Neural progenitor cell (in vitro differentiated cells): Measurements from ENCODE around the gene BRINP2. TPM values are rescaled to one million over a fixed set of nuclear protein-coding genes. Genes with fewer than 3 reads are reported as not detected.

Experiments used
- DNase-seq: peaks from one replicate; pipeline ENCODE4 v3.0.0-alpha.2; 2016; ENCODE audit warnings: low spot score
- H2AFZ ChIP-seq: fragments of 200-600 bp; sonication (generic); replicated peaks from 2 replicates; pipeline ENCODE4 v1.6.1; 2016; ENCODE audit warnings: antibody characterized with exemption
- H3F3A ChIP-seq: fragments of 200-600 bp; sonication (generic); 2 replicates; pipeline ENCODE4 v1.6.1; 2016; ENCODE audit warnings: antibody characterized with exemption, low read depth
- H3K27ac ChIP-seq: fragments of 200-600 bp; sonication (generic); 2 replicates; pipeline ENCODE4 v1.5.1; 2016; ENCODE audit warnings: mild to moderate bottlenecking
- H3K27me3 ChIP-seq: fragments of 200-600 bp; sonication (generic); 2 replicates; pipeline ENCODE4 v1.6.1; 2016; ENCODE audit warnings: mild to moderate bottlenecking, moderate library complexity
- H3K36me3 ChIP-seq: fragments of 200-600 bp; sonication (generic); 2 replicates; pipeline ENCODE4 v1.5.1; 2016
- H3K4me1 ChIP-seq: fragments of 200-600 bp; sonication (generic); 2 replicates; pipeline ENCODE4 v1.6.1; 2016; ENCODE audit warnings: mixed run types
- H3K4me2 ChIP-seq: fragments of 200-600 bp; sonication (generic); 2 replicates; pipeline ENCODE4 v1.6.1; 2016
- H3K4me3 ChIP-seq: fragments of 200-600 bp; sonication (generic); 2 replicates; pipeline ENCODE4 v1.5.1; 2016
- H3K79me2 ChIP-seq: fragments of 200-600 bp; sonication (generic); 2 replicates; pipeline ENCODE4 v1.6.1; 2016; ENCODE audit warnings: low read depth
- H3K9ac ChIP-seq: fragments of 200-600 bp; sonication (generic); 2 replicates; pipeline ENCODE4 v1.6.1; 2016
- H3K9me3 ChIP-seq: fragments of 200-600 bp; sonication (generic); 2 replicates; pipeline ENCODE4 v1.5.1; 2016; ENCODE audit warnings: low read depth
- H4K20me1 ChIP-seq: fragments of 200-600 bp; sonication (generic); 2 replicates; pipeline ENCODE4 v1.6.1; 2016; ENCODE audit warnings: low read depth
- H3K27ac Mint-ChIP-seq: 3 replicates; pipeline ENCODE4 v1.8.0; 2021; ENCODE audit warnings: mixed read lengths
- H3K27me3 Mint-ChIP-seq: 2 replicates; pipeline ENCODE4 v1.8.0; 2022; ENCODE audit warnings: low read depth, mild to moderate bottlenecking, inconsistent platforms, moderate library complexity, mixed read lengths; ENCODE audit not compliant: insufficient read depth
- H3K36me3 Mint-ChIP-seq: 3 replicates; pipeline ENCODE4 v1.8.0; 2021; ENCODE audit warnings: mixed read lengths
- H3K4me1 Mint-ChIP-seq: 3 replicates; pipeline ENCODE4 v1.8.0; 2021; ENCODE audit warnings: mixed read lengths
- H3K4me3 Mint-ChIP-seq: 3 replicates; pipeline ENCODE4 v1.8.0; 2021; ENCODE audit warnings: mild to moderate bottlenecking, moderate library complexity, mixed read lengths
- H3K9me3 Mint-ChIP-seq: 3 replicates; pipeline ENCODE4 v1.8.0; 2020; ENCODE audit warnings: mixed read lengths
- CTCF ChIP-seq: fragments of 200-600 bp; sonication (generic); IDR thresholded peaks from 2 replicates; pipeline ENCODE4 v1.5.1; 2017; ENCODE audit warnings: antibody characterized with exemption, mild to moderate bottlenecking
- EZH2 ChIP-seq: fragments of 200-600 bp; sonication (generic); IDR thresholded peaks from 2 replicates; pipeline ENCODE4 v1.6.1; 2017; ENCODE audit warnings: antibody characterized with exemption, mild to moderate bottlenecking, moderate library complexity
- EZH2phosphoT487 ChIP-seq: fragments of 200-600 bp; sonication (generic); IDR thresholded peaks from 2 replicates; pipeline ENCODE4 v1.6.1; 2017; ENCODE audit warnings: antibody characterized with exemption
- total RNA-seq: library from RNA; depleted of rRNA; stranded (reverse); fragments of >200 nt; gene quantifications from 2 replicates; pipeline ENCODE4 v1.2.3, GENCODE V29; 2015; ENCODE audit warnings: low replicate concordance

Gene BRINP2
- total RNA-seq, 1 donor from 2014 or later = not detected

DNA sequence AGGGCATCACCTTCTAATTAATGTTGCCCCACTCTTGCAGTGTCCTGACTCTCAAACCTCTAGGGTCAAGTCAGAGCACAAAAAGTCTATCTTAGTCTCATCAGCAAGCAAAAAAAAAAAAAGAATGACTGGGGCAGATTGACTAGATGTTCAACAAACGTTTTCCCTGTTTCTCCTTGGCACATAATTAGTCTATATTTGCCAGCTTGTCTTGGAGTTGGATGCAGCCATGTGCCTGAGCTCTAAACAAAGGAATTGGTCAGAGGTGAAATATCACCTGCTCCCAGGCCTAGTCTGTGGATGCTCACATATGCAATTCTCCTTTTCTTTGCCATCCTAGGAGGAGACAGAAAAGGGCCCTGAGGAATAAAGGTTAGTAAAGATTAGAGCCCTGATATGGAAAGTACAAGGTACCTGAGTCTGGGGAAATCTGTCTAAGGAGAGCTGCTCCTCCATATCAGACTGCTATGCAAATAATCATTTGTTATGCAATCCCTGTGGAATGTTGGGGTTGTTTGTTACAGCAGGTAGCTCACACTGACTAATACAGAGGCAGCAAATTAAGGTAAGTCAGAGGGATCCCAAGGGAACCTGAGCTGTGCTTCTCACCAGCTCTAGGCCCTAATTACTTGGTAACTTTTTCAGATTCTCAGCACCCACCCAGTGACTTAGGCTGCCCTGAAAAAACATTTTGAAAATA, 130.8 kb downstream of the BRINP2 start:
- Histone ChIP-seq H3K27ac (no peak overlapping the region), H3F3A (no peaks in the 10 kb centered on the region), H3K27me3 (no peaks in the 10 kb centered on the region), H4K20me1 (no peaks in the 10 kb centered on the region), H3K4me1 (peaks cover 18% of the 10 kb centered on the region), H3K36me3 (no peaks in the 10 kb centered on the region), H3K9me3 (no peaks in the 10 kb centered on the region), H3K79me2 (no peaks in the 10 kb centered on the region), H3K4me2 (no peak overlapping the region), H2AFZ (no peak overlapping the region), H3K4me3 (no peak overlapping the region), H3K9ac (no peak overlapping the region)
- TF ChIP-seq EZH2 (no peak), EZH2phosphoT487 (no peak), CTCF (no peak)
- Mint-ChIP-seq H3K4me3 (no peak overlapping the region), H3K36me3 (no peaks in the 10 kb centered on the region), H3K4me1 (peaks cover 12% of the 10 kb centered on the region), H3K9me3 (no peaks in the 10 kb centered on the region), H3K27ac (no peak overlapping the region), H3K27me3 (no peaks in the 10 kb centered on the region)
- DNase-seq = no peak

DNA sequence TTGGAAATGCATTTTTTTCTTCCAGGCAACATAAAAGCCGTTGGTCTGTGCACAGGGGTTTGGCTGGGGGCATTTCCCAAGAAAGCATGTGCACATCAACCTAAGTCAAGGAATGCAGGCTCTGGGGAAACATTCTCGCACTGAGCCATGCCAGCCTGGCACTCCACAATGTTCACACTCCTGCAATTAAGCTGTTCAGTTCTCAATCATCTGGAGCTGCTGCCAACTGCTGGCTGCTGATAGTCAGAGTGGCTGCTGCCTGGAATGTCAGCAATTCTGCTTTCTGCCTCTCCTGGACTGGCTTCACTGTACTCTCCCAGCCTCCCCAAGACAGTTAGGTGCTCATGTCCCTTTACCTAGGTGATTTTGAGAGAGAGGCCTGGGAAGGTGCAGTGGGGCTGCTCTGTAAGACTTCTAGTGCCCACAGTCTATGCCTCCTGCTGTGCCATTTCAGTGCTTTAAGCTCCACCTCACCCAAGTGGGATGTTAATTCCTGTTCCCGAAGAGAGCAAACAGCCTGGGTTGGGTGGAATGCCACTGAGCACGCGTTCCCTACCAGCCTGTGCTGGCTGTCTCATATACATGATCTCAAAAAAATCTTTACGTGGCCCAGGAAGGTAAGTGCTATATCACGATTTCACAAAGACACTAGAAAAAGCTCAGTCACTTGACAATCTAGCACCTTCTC, 131.7 kb downstream of the BRINP2 start:
- H3K4me2 ChIP-seq = no peak overlapping the region
- H3K27ac ChIP-seq = no peak overlapping the region
- peak; percentile 31 for DNase-seq

More for the DNA sequence above, 131.7 kb downstream of the BRINP2 start:
- Mint-ChIP-seq H3K4me1 (peaks cover 12% of the 10 kb centered on the region), H3K27ac (no peak overlapping the region), H3K4me3 (no peak overlapping the region), H3K9me3 (no peaks in the 10 kb centered on the region), H3K27me3 (no peaks in the 10 kb centered on the region), H3K36me3 (no peaks in the 10 kb centered on the region)
- H3K4me1 ChIP-seq = peaks cover 18% of the 10 kb centered on the region
- no peaks in the 10 kb centered on the region for H3K27me3 ChIP-seq
- no peak overlapping the region for H3K9ac ChIP-seq
- peak overlapping the region; percentile 29 for H2AFZ ChIP-seq
- no peaks in the 10 kb centered on the region for H3K79me2 ChIP-seq
- no peaks in the 10 kb centered on the region for H4K20me1 ChIP-seq
- no peaks in the 10 kb centered on the region for H3F3A ChIP-seq
- TF ChIP-seq CTCF = no peak
- no peak for TF ChIP-seq EZH2phosphoT487
- no peak for TF ChIP-seq EZH2
- H3K36me3 ChIP-seq = no peaks in the 10 kb centered on the region
- no peaks in the 10 kb centered on the region for H3K9me3 ChIP-seq
- no peak overlapping the region for H3K4me3 ChIP-seq
